ENCODE data around the gene IRGC. TPM values are rescaled to one million over a fixed set of nuclear protein-coding genes. Genes with fewer than 3 reads are reported as not detected.

IRGC gene
- total and polyA plus RNA-seq, 2 of the 4 experiments (the other 2 are of a cell fraction), result not detected

GRCh38 chr19:43690444-43690843, 25.4 kb upstream of the IRGC start:
- H4K8ac ChIP-seq (ENCODE audit: low read depth in 2 of 2, low read length in 2 of 2), result no peak overlapping the region
- ChIA-PET CTCF (no interaction called here), POLR2A (ENCODE audit: unreplicated experiment) (no interaction called here)
- no peak overlapping the region for H2AK9ac ChIP-seq (replicated peaks; ENCODE audit: low read depth, low read length, poor library complexity)
- intact Hi-C loops (cut with micrococcal nuclease) (no loop called here), in situ Hi-C loops (cut with MboI; ENCODE audit: low sequenced_read_pairs) (no loop called here), dilution Hi-C loops (cut with HindIII; ENCODE audit: low sequenced_read_pairs, unreplicated experiment) (no loop called here)
- H3K23ac ChIP-seq (ENCODE audit: low read depth, low read length), result no peak overlapping the region
- ATAC-seq (ENCODE audit: low read depth) (no peak), DNase-seq (no peak)
- H3K27ac ChIP-seq (ENCODE audit: insufficient read depth, low read length), result no peak overlapping the region
- H3K18ac ChIP-seq (ENCODE audit: low read depth, low read length), result no peak overlapping the region
- WGBS, 2 experiments (ENCODE audit: extremely low coverage in 2 of 2, insufficient read length in 1 of 2), result no CpG with 5 or more reads among the region's 3 CpGs
- no peak overlapping the region for H2AFZ ChIP-seq (replicated peaks; ENCODE audit: low read length, poor library complexity)
- H3K4ac ChIP-seq (ENCODE audit: low read depth, low read length), result no peak overlapping the region
- no peaks in the 10 kb centered on the region for H3K36me3 ChIP-seq (ENCODE audit: control insufficient read depth, insufficient read depth, low read length)
- H4K20me1 ChIP-seq (ENCODE audit: insufficient read depth, low read length), result no peaks in the 10 kb centered on the region
- no peak overlapping the region for H2BK20ac ChIP-seq (ENCODE audit: low read depth, low read length)
- no peak overlapping the region for H2BK15ac ChIP-seq (ENCODE audit: low read depth, low read length)
- H3K4me1 ChIP-seq (ENCODE audit: control insufficient read depth, insufficient read depth, low read length), result peaks cover 2% of the 10 kb centered on the region; the same call in 1 of the 2 replicates
- H3K9me1 ChIP-seq (ENCODE audit: insufficient read depth, low read length), result no peaks in the 10 kb centered on the region
- H3K27me3 ChIP-seq (ENCODE audit: control insufficient read depth, insufficient read depth, low read length), result peaks cover 2% of the 10 kb centered on the region
- H4K91ac ChIP-seq (ENCODE audit: insufficient read depth, low read depth, low read length), result no peak overlapping the region
- H3K79me1 ChIP-seq (ENCODE audit: low read depth in 1 of 2, low read length in 2 of 2), result no peaks in the 10 kb centered on the region
- H4K5ac ChIP-seq (ENCODE audit: low read depth, low read length), result no peak overlapping the region
- no peak overlapping the region for H3K4me3 ChIP-seq (ENCODE audit: insufficient read depth, low read depth, low read length)
- H2BK5ac ChIP-seq (ENCODE audit: low read depth, low read length, poor library complexity, severe bottlenecking), result no peak overlapping the region
- H3K4me2 ChIP-seq (ENCODE audit: low read depth, low read length), result no peak overlapping the region
- H3K9ac ChIP-seq (ENCODE audit: low read depth, low read length), result no peak overlapping the region
- no peak overlapping the region for H2BK120ac ChIP-seq (ENCODE audit: low read depth, low read length)
- H3K14ac ChIP-seq (replicated peaks; ENCODE audit: low read depth, low read length), result no peak overlapping the region
- BruUV-seq (replicated peaks), result no TSS peak
- TF ChIP-seq ELK1 (IDR thresholded peaks at IDR 0.05; ENCODE audit: borderline replicate concordance, low read depth, low read length), result no peak
- no peak for TF ChIP-seq RAD21 (IDR thresholded peaks at IDR 0.05; ENCODE audit: low read length)
- TF ChIP-seq POLR2A (IDR thresholded peaks at IDR 0.05; ENCODE audit: low read depth, low read length), result no peak
- no peak for TF ChIP-seq MAZ (IDR thresholded peaks at IDR 0.05; ENCODE audit: borderline replicate concordance, low read depth, low read length)
- TF ChIP-seq SMC3 (IDR thresholded peaks at IDR 0.05; ENCODE audit: low read depth, low read length), result no peak
- TF ChIP-seq RCOR1 (IDR thresholded peaks at IDR 0.05; ENCODE audit: insufficient replicate concordance, low read length), result no peak
- no peak for TF ChIP-seq RFX5 (IDR thresholded peaks at IDR 0.05; ENCODE audit: low read depth, low read length)
- TF ChIP-seq BHLHE40 (IDR thresholded peaks at IDR 0.05; ENCODE audit: low read depth, low read length), result no peak
- no peak overlapping the region for H2AK5ac ChIP-seq (ENCODE audit: low read depth, low read length)
- peaks cover 23% of the 10 kb centered on the region for H3K9me3 ChIP-seq (ENCODE audit: control insufficient read depth, insufficient read depth, low read length)
- H3K56ac ChIP-seq (ENCODE audit: extremely low read depth, insufficient read depth, low read length), result no peak overlapping the region

All from IMR-90 (cell line).